Measurements from ENCODE around the gene HSFX3.
A peak's percentile ranks its signal among the peaks of the same experiment; 100 is the strongest.
"Not testable (repeated sequence)": the region's sequence is repeated elsewhere in the genome, so short reads cannot be mapped to it uniquely, and the experiment has no call there.

HSFX3 gene

DNA sequence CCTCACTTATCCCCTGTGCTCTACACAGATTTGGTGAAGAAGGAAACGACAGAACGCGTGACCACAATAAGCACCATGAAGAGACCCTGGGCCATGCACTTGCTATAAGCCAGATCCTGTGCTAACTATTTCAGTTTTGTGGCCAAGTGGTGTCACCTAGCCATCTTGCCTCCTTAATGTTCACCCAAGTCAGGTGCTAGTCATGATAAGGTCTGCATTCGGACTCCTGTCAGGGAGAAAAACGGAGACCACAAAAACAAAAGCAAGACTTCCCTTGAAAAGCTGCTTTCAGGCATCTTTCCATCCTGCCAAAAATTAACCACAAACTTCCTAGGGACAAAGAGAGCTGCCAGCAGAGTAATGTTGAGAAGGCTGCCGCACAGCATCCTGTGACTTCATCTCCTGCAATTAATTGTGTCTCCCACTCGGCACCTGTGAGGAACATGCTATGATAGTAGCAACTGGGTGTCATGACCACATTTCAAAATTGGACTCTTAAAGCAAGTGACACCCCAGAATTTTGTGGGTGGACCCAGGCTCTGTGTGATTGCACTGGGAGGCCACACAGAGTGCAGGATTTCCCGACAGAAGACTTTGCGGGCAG lies 35.8 kb downstream of the HSFX3 start:
- DNase-seq: no peak

DNA sequence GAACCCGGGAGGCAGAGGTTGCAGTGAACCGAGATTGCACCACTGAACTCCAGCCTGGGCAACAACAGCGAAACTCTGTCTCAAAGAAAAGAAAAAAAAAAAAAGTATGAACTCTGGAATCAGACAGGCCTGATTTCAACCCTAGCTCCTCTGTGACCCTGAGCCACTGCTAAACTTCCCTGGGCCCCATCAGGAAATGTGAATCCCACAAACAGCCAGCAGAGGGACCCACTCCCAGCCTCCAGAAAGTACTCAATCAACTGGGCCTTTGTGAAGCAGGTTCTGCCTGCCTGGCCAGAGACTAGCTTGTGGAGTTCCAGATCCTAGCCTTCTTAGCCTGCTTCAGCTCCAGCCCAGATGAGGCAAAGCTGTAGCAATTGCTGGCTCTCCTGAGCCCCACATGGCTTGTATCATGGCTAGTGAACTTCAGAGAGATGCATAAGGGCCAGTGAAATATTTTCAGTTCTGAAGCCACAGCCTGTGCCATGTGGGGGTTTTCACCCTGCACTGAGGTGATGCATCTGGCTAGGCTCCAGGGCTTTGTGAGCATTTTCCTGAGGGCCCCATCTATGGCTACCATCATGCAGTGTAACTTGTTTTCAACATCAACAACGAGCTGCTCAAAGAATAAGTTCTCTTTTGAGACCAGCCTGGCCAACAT lies 37.4 kb downstream of the HSFX3 start:
- peak; percentile 53 for DNase-seq

DNA sequence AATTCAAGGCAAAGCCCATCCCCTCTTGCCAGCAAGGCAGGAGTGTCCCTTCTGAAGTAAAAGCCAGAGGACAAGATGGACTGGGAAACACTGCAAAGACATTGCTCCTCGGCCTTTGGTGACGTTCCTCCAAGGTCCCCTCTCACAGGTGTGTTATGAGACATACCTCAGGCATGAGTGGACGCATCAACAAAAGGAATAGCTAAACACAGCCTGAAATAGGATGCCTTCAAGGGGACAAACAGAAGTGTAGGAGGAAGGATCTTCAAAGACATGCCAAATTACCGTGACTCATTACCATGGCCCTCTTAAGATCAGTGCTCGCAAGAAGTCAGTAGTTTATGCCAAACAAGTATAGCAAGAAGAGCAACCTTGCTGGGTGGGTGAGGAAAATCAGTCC lies 38.6 kb downstream of the HSFX3 start:
- no peak for DNase-seq

DNA sequence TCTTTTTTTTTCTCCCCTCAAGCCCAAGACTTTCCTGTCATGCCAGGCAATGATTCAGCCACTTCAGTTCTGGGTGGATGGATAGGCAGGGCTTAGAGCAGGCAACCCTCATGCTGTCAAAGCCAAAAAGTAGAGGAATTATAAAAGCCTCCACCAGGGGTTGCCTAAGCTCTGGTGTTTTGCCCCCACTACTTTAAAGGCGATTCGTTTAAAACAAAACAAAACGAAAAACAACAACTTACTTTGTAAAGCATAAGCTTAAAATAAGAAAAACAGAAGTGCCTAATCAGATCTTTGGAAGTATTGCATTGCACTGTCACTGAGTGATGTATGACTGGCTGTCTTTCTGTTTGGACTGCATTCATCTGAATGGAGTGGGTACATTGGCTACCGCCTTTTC lies 39.3 kb downstream of the HSFX3 start:
- DNase-seq: peak; percentile 19

DNA sequence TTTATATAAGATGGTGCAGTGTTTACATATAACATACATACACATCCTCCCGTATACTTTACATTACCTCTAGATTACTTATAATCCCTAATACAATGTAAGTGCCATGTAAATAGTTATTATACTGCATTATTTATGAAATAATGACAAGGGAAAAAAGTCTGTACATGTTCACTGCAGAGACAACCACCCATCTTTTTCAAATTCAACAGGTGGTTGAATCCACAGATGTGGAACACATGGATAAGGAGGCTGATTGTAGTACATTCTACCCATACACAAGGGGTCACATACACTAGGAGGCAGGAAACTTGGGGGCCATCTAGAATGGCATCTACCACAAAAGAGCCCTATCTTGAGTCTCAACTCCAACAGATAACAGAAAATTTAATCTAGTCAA lies 41.3 kb downstream of the HSFX3 start:
- DNase-seq: no peak

DNA sequence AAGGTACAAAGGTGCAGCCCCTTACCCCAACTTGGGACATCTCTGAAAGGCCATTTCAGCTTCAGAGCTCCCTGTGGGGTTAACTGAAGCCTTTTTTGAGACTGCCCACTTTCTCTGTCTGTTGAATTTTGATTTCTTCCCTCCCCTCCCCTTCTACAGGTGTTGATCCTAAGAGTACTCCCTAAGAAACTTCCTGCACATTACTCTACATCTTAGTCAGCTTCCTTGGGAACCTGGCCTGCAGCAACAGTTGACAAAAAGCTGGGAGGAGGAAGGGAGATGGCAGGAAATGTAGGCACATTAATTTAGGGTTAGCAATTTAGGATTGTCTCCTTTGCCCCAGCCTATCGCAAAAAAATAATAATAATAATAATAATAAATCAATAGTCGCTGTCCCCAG lies 43.4 kb downstream of the HSFX3 start:
- DNase-seq: no peak

DNA sequence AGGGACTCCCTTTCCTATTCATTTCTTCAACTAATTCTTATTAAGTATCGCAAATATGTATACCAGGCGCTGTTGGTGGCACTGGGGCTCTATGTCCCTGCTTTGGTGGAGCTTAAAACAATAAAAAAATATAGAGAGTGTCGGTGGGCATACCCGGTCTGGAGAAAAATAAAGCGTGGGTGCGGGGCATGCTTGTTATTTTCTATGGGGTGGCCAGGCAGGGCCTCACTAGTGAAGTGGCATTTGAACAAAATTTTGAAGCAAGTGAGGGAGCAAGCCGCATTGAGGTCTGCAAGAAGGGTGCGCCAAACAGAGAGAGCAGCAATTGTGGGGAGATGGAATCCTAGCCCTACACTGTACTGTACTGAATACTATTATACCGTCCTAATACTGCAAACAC lies 44.1 kb downstream of the HSFX3 start:
- DNase-seq: no peak

DNA sequence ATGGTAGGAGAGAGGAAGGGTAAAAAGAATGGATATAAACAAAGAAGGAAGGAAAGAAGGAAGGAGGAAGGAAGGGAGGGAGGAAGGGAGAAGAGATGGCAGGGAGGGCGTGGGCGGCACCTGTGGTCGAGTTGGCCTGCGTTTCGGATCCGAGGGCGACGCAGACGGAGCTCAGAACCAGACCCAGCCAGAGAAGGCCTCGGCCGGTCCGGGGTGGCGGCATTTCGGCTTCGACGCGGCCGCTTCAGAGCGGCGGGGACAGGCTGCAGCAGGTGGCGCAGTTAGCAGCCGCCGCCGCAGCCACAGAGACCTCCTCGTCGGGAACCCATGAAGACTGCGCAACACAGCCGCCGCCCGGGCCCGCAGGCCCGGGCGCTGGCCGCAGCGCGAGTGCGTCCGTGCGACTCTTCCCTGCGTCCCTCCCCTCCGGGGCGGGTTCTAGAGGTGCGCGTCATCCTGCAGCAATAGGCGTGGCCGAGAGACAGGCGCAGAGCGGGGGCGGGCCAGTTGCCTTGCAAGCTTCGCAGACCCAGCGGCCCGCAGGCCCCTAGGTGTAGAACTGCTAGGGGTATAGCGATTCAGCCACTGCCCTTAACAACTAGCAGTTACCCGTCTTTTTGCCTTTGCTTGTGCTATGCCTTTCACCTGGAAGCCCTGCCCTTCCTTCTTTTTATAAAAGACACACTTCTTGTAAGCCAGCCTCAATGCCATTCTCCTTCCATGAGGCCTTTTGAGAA lies 44.6 kb downstream of the HSFX3 start, which contains the start of gene IDS:
TSS of gene IDS (minus strand) at position 392 of the 737 bp plus-strand sequence. CDS start at position 223, 169 bp downstream.
- peak; percentile 89 for DNase-seq

DNA sequence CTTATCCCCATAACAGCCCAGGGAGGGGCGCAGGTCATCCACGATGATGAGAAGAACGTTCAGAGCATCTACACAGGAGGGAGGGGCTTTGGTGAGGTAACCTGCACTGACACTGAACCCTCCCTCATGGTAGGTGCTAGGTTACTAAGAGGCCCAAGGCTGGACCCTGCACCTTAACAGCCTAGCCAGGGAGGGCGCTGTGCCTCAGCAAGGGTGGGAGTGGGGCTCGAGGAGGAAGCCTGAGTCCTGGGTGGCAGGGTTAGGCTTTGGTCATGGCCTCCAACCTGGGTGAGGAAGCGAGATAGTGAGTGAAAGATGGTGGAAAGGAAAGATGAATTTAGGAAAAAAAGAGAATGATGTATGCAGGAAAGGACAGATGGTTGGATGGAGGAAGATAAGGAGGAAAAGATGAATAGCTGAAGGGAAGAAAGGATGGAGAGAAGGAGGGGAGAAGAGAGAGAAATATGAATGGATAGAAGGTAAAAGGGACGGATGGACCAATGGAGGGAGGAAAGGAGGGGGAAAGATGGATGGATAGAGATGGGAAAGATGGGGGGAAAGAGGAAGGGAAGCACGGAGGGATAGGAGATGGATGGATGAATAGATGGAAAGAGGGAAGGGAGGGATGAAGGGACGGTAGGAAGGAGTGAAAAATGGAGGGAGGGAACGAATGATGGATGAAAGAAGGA lies 45.4 kb downstream of the HSFX3 start:
- DNase-seq: peak; percentile 17

DNA sequence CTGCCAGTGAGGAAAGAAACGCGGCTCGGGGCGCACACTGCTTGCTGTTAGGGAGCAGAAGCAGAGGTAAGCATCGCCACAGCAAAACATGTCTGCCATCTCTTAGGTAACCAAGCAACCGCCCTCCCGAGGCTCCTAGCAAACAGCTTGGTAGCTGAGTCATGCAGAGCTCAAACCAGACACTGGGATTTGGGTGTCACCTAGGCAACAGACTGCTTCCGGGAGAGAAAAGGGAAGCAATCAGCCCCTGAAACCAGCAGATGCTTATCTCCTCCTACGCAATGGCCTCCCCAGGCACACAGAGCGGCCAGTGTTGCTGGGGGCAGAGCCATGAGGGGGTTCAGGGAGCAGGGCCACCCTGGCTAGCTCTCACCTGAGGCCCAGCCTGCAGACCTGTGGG lies 46.3 kb downstream of the HSFX3 start:
- peak; percentile 39 for DNase-seq

DNA sequence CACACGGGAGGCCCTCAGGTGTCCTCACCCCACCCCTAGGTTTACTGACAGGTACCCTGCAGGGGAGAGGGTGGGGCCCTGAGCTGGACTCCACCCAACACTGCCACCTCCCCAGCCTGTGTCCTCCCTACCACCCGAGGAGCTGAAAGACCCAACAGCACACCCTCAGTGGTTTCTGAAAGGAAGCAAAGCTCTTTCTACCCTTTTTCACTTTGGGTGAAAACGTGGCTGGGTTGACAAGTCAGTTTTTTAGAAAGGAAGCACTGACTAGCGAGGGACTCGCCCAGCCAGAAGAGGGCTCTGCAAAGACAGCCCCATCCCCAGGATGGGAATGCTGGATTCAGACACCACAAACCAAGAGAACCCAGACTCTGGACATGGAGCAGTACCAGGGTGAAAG lies 46.8 kb downstream of the HSFX3 start:
- DNase-seq: not testable (repeated sequence)

DNA sequence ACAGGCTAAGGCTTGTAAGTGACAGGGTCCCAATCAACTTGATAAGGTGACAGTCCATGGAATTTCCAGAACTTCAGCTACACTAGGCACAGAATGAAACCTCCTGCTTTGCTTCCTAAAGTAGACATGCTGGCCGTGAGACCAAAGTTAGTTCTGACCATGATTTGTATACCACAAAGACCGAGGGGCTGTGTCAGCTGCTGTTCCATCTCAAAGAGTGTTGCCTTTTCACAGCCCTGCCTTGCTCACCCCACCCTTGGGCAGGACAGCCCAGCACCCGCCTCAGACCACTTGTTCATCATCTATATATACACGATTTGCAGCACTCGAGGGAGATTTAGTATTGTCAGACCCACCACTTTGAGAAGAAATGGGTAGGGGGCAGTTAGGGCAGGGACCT lies 50.0 kb downstream of the HSFX3 start:
- DNase-seq: no peak

DNA sequence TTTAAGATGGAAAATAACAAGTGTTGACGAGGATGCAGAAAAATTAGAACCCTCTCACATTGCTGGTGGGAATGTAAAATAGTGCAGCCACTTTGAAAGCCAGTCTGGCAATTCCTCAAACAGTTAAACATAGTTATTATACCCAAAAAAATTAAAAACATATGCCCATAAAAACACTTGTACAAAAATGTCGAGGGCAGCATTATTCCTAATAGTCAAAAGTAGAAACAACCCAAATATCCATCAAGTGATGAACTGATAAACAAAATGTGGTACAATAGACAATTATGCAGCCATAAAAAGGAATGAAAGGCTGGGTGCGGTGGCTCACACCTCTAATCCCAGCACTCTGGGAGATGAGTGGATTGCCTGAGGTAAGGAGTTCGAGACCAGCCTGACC lies 51.0 kb downstream of the HSFX3 start:
- no peak for DNase-seq

All from suppressor macrophage treated with lipopolysaccharide for 4 hours (primary cell).